HG03103 (cell line): Measurements from ENCODE around the gene NPC1.
"Not testable (repeated sequence)": the region's sequence is repeated elsewhere in the genome, so short reads cannot be mapped to it uniquely, and the experiment has no call there.

Experiments used
- ATAC-seq: cut with Tn5 transposase; IDR thresholded peaks from one replicate; pipeline ENCODE4 v1.9.1; 2021; ENCODE audit warnings: low read depth; ENCODE audit not compliant: unreplicated experiment

NPC1 gene

GRCh38 chr18:23498117-23498516 is 88.2 kb downstream of the NPC1 start:
- no peak for ATAC-seq

- ATAC-seq, result no peak
These were observed 90.4 kb downstream of the NPC1 start for GRCh38 chr18:23495723-23496440.

GRCh38 chr18:23494992-23495391 is 91.3 kb downstream of the NPC1 start:
- ATAC-seq, result no peak

GRCh38 chr18:23493654-23494053 is 92.7 kb downstream of the NPC1 start:
- no peak for ATAC-seq

- not testable (repeated sequence) for ATAC-seq
These were observed 96.7 kb downstream of the NPC1 start for GRCh38 chr18:23489586-23489985.

GRCh38 chr18:23487738-23488570 is 98.4 kb downstream of the NPC1 start:
- ATAC-seq, result peak; percentile 65

GRCh38 chr18:23485386-23485785 is 100.9 kb downstream of the NPC1 start:
- no peak for ATAC-seq

- no peak for ATAC-seq
These were observed 101.6 kb downstream of the NPC1 start for GRCh38 chr18:23484561-23485182.
